Muscle of back (tissue), 11 donors: Measurements from ENCODE around the gene CD96. TPM values are rescaled to one million over a fixed set of nuclear protein-coding genes. Genes with fewer than 3 reads are reported as not detected.
A peak's percentile ranks its signal among the peaks of the same experiment; 100 is the strongest.
"Not testable (repeated sequence)": the region's sequence is repeated elsewhere in the genome, so short reads cannot be mapped to it uniquely, and the experiment has no call there.

ENCODE experiments used
- DNase-seq, 3 donors: peaks; one replicate each; pipeline versions ENCODE4 v3.0.0 to v3.0.0-alpha.2; 2013
- polyA plus RNA-seq, 10 donors: library from polyadenylated mRNA; unstranded; fragments of 120-200 nt; gene quantifications; one replicate each; pipeline ENCODE4 v1.2.1, GENCODE V29; 2013; ENCODE audit not compliant: insufficient read length in 10 of 10

The CD96 gene
- polyA plus RNA-seq, 10 donors = 0.15 to 5.7 (median 0.45) TPM

DNA sequence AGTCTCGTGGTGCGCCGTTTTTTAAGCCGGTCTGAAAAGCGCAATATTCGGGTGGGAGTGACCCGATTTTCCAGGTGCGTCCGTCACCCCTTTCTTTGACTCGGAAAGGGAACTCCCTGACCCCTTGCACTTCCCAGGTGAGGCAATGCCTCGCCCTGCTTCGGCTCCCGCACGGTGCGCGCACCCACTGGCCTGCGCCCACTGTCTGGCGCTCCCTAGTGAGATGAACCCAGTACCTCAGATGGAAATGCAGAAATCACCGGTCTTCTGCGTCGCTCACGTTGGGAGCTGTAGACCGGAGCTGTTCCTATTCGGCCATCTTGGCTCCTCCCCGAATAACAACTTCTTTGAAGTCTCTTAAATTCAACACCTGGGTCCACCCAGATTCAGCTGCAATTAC lies 19.9 kb downstream of the CD96 start:
- DNase-seq = not testable (repeated sequence)

DNA sequence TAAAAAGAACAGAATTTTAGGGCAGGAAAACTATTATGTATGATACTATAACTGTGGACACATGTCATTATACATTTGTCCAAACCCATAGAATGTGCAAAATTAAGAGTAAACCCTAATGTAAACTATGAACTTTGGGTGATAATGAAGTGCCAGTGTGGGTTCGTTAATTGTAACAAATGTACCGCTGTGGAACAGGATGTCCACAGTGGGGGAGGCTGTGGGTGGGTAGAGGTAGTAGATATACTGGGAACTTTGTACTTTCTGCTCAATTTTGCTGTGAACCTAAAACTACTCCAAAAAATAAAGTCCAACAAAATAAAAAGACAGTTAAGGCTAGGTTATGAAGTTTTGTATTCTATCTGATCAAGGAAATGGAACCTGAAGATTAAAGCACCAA lies 24.8 kb downstream of the CD96 start:
- no peak for DNase-seq

DNA sequence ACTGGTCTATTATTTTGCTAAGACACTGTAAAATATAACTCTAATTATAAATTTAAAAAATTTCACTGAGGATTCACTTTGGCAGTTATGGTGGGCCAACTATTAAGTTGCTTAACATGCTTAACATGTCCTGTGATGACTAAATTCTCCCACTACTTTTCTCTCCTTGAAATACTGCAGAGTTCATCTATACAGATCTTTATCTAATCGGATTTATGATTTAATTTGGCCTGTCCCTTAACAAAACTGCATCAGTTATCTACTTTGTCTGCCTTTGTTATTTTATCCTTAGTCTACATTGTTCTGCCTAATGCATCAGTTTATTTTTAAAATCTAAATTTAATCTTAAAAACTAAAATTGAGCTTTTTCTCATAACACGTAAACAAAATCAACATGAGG lies 26.4 kb downstream of the CD96 start:
- DNase-seq = no peak

DNA sequence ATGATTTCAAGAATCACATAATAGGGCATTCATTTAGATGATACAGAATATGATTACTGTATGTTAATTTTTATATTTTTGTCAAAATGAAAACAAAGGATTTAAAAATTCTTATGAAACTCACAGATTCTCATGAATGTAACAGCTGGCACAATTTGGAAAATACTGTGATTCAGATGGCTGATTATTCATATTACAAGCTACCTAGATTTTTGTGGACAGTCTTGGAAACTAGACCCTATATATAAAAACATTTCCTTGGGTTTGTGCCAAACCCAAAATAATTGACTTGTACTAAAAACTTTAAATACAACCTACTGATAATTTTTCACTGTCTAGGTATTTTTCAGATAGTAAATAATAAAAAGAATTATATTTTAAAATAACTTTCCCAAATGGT lies 26.9 kb downstream of the CD96 start:
- no peak for DNase-seq

DNA sequence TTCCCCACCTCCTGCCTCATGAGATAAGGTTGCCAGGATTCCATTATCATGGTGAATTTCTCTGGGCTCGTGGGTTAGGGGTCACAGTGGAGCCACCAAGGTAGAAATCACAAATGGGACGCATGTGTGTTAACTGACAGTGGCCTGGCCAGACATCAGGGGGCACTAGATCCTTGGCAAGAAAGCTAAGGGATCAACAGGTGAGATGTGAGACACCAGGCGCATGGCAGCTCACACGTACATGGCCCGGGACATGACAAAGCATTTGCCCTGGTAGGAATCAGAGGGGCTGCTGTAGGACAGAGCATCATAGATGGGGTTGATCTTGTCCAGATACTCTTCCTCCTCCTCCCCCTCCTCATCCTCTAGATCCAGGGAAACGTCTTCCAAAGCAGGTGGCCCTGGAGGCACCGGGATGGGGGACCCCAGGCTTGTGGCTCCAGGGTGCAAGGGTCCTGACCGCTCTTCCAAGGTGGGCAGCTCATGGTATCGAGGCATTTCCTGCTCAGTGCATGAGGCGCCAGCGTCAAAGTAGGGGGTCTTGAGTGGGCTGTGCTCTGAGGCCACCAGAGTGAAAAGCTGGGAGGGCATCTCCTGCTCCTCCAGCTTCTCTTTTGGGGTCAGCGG lies 28.5 kb downstream of the CD96 start:
- DNase-seq = no peak

DNA sequence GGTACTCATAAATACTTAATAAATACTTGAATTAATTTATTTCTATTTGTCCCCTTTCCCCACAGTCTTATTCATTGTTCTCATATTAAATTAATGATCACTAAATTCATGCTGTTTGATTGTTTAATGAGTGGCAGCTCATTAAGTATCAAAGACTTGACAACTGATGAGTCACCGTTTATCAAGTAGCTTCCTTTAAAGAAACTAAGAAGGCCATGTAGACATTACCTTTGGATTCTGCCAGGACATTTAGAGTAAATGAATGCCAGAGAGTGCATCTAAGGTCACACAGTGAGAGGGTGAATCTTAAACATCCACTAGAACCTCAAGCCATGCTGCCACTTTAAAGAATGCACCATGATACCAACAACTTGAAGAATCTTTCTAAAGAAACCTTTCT lies 29.3 kb downstream of the CD96 start:
- no peak for DNase-seq

DNA sequence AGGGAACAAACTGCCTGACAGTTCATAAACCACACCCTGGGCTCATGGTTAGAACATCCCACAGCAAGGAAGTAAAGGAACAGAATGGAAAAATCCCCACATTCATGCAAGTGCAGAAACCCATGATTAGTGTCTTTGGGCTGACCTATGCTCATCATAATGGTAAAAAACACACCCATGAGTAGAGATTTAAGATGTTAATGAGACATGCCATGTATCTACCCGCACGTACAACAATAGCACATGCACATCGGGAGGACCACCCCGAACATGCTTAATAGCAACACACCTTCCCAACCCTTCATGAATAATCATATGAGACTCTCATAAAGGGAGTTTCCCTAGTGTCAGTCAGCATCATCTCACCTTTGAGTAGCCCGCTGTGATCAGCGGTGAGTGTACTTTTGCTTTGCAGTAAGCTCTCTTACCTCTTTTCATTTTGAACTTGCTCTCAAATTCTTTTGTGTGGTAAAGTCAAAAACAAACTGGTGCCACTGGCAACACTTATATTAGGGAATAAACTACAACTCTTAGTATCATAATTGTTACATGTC lies 30.0 kb downstream of the CD96 start:
- no peak for DNase-seq

DNA sequence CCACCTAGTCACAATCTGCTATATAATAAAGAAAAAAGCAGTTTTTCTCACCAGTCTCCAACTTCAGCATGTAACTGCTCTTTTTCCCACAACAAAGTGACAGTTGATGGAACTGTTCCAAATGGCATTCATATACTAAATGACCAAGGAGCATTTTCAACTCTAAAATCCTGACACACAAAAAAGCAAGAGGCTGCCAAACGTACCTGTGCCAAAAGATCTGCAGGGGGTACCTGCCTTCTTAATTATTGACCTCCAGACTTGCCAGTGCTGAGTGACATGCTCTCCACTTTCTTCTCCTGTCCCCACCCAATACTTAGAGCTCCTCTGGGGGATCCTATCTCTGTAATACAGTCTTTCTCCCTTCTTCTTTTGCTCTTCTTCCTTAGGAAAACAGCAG lies 35.1 kb downstream of the CD96 start:
- no peak for DNase-seq

DNA sequence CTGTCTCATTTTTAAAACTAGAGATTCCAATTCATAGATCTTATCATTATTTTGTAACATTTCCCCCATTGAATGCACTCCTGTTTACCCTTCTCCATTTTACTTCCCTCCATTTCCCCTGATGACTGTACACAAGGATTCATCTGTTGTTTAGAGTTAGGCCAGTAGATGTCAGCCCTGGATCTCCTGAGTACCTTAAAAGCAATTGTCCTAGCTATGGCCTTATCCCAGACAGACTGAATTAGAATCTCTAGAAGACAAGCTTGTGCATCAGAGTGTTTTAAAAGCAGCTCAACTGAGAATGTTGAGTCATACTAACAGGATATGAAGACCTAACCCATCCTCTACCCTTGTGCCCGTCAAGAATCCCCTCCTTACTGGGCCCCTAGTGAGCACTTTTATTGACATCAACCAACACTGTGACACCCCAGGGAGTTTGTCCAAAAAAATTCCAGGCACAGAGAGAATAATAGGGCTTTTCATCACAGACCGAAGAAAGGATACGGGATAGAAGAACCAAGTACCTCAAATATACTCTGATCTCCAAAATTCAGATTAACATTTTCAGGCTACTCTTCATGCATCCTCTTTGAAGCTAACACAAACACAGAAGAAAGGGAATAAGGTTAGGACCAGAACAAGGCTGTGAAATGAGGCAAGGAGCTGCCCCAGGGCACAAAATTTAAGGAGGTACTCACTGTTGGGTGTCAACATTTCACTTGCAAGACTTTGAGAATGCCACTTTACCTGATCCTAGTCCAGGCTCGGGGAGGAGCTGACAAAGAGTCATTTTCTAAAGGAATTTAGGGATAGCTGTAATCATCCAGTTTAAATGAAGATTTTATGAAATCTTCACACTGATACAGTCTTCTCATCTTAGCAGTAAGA lies 36.0 kb downstream of the CD96 start:
- DNase-seq = peak; percentile 2 to 54 (median 2)

DNA sequence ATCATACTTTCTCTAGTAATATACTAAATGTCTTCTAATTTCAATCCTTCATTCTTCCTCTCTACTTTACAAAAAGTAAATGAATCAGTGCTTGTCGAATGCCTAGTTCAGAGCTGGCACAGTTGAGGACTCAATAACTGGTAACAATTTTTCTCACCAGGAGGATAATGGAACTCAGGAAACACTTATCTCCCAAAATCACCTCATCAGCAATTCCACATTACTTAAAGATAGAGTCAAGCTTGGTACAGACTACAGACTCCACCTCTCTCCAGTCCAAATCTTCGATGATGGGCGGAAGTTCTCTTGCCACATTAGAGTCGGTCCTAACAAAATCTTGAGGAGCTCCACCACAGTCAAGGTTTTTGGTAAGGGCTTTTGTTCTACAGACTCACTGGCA lies 36.9 kb downstream of the CD96 start:
- DNase-seq = no peak

DNA sequence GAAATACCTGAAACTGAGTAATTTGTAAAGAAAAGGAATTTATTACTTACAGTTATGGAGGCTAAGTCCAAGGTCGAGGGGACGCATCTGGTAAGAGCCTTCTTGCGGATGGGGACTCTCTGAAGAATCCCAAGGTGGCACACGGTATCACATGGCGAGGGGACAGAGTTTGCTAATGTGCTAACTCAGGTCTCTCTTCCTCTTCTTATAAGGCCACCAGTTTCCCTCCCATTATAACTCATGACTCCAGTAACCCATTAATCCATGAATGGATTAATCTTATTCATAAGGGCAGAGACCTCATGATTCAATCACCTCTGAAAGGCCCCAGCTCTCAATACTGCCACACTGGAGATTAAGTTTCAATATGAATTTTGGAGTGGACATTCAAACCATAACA lies 37.5 kb downstream of the CD96 start:
- DNase-seq = no peak

DNA sequence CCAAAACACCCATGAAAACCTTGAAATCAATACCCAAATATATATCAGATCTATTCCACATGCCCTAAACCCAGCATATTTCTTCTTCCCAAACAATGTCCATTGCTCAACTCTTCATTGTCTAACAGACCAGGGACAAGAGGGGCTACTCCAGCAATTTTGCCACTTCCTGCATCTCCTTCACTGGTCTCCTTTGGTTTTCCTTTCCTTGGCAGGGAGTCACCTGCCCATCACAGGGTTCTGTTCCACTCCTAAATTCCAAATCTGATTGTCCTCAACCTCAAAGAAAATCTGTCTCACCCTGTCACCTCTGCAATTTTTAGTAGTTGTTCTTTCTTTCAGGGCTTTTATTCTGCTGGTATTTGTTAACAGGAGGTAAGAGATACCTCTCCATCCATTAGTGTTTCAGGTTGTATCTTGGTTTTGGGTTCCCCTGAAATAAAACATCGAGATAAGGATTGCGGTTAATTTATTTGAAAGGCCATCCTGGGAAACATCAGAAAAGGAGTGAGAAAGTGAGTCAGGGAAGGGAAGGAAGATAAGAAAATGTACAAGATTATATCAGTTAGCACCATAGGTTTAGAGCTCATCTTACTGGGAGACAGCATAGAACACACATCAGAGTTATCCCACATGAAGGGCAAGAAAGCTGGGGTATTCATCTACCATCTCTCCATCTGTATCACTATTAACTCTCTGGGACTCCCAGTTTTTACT lies 39.6 kb downstream of the CD96 start:
- DNase-seq = no peak

DNA sequence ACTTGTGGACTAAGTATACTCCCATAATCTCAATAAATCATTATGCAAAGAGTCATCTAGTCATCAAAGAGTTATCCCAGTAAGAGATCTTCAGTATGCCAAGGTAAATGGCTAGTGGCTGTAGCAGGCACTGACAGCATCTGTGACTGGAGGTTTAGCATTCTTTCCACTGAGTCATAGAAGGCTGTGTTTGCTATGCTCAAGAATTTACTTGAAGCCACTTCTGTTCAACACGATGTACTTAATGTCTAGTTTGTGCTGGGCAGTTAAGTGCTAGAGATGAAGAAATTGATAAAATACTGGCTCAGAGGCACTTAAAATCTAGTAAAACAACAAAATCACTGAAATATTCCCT lies 40.1 kb downstream of the CD96 start:
- peak in 1 of 3 donors; percentile 81 for DNase-seq

DNA sequence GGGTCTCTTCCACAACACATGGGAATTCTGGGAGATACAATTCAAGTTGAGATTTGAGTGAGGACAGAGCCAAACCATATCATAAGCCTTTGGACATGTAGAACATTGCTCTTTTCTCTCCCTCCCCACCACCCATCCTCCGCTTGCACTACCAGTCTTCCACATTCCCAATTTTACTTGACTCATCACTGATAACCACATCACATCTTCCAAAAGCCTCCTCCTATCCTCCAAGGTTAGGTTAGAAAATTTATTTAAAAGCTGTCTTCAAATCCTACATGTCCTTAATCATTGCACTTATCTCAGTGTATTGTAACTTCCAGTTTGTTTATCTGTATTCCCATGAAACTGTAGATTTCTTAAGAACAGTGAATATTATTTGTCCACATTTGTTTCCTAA lies 42.7 kb downstream of the CD96 start:
- no peak for DNase-seq

DNA sequence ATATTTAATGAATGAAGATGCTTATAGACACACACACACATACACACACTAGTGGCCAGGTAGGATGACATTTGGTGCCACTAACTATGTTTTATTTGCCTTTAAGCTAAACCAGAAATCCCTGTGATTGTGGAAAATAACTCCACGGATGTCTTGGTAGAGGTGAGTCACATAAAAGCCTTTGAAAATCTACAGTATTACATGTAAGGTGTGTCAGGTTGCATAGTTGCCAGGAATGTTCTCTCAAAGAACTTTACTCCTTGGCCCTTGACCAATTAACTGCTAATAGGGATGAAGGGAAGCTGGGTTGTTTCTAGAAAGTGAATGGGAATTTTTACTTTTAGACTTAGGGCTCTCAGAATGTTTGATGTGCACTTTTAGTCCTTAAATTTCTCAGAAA lies 43.2 kb downstream of the CD96 start:
- no peak for DNase-seq

DNA sequence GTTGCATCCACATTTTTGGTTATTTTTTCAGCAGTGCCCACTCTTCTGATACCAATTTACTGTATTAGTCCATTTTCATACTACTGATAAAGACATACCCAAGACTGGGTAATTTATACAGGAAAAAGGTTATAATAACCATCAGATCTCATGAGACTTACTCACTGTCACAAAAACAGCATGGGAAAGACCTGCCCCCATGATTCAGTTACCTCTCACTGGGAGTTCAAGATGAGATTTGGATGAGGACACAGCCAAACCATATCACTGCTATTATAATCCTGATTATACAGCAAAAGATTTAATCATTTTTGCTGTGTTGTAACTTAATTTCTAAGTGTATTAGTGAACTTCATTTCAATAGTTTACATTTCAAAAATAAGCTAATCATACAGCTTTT lies 46.5 kb downstream of the CD96 start:
- no peak for DNase-seq

DNA sequence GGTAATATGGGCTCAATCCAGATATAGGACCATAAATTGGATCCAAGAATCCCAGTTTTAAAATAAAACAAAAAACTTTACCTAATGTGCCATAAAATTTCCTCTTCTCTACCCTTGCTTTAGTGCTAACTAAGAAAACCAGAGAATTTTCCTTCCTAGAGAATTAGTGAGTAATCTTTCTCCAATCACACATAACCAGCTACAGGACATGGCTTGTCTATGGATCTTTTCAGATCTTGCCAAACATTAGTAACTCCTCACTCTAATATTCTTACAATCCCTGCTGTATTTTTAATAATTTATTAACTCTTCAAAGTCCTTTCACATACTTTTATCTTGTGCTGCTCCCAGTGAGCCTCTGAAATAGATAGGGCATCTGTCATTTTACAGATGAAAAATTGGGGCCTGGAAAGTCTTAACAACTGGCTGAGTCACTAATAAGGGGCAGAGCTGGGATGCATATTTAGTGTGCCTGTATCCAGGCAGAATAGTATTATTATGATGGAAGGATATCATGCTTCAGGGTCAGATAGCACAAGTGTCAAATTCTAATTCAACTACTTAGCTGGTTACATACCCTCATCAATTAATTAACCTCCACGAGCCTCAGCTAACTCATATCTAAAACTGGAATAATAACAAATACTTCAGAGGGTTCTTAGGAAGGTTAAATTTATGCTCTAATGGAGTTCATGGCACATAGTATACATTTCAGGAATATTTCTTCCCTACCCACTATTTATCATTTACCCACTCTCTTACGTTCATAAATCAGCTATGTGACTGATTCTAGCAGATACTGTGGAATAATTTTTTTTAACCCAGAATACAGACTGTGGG lies 47.5 kb downstream of the CD96 start:
- no peak for DNase-seq

DNA sequence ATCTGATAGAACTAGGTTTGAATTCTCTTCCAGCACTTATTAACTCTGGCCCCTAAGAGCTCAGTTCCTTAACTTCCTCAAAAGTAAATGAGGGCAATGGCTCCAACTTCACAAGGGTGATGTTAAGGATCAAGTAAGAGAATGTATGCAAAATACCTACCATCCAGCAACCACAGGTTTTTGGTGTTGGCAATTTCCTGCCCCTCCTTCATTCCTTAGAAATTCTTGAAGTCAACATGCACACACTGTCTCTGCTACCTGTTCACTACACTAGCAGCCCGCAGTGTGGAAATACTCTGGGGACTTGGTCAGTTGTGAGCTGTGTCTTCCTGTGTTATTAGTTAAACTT lies 48.1 kb downstream of the CD96 start:
- no peak for DNase-seq

DNA sequence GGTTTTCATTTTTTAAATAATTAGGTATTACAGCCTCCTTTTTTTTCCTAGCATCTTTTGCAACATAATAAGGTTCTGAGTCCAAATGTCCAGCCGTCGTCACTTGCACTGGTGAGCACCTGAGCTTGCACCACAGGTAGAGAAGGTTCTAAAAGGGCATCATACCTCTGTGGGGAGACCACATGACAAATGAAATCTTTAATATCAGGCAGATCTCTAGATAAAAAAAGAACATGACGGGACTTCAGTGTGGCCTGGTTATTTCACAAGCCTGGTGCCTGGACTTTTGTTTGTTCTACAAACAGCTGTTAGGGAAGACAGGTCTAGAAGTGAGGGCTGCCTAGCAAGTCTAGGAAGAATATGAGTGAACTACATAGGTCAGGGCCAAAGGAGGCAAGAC lies 49.6 kb downstream of the CD96 start:
- no peak for DNase-seq

DNA sequence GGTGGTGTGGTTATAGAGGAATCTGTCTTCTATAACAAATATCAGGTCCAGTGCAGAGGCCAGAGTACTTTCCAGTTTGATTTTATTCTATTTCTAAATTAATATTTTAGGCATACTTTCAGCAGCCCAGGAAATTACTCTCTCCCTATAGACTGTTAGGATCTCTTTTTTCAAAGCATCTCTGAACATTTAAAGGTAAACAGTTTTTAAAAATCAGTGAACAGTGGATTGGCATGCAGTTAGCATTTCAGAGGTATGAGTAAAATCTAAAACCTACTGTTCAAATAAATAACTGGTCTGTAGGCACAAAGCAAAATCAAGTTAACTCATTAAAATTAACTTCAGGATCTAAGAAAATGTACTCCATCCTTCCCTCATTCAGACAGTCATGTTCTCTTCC lies 50.1 kb downstream of the CD96 start:
- no peak for DNase-seq

DNA sequence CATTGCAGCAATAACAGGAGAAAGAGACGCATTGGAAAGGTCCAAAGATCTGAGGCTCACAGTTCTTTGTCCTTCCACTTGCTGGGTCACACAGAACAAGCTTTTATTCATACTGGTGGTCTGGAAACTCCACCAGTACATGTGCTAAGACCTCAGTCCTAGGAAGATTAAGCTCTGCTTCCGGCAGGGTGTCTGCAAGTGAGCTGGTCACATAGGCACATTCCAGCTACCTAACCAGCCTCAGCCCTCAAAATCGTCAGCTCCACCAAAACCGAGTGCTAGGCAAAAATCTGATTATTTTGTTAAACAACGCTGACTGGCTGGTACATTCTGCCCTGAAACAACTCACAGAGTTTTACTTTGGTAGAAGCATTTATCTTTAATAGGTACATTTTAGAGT lies 50.9 kb downstream of the CD96 start:
- no peak for DNase-seq

DNA sequence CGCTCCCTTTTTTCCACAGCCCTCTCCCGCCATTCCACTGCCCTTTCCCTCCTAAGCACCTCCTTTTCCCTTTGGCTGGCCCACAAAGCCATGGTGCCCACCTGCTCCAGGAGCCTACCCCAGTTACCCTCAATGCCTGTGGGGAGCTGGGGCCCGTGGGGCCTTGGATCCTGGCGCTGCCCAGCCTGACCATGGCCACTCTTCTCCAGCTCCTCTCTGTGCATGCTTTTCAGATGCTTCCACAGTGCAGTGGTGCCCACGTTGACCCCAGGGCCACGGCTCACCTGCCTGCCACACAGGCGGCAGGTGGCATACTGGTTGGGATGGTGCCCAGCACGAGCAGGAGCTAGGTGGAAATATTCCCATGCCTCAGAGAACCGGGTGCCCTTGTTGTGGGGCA lies 51.7 kb downstream of the CD96 start:
- DNase-seq = no peak
